Fibroblast of pulmonary artery (primary cell): ENCODE results near the gene LLGL2.
"Not testable (repeated sequence)": the region's sequence is repeated elsewhere in the genome, so short reads cannot be mapped to it uniquely, and the experiment has no call there.

ENCODE experiments used
- DNase-seq: peaks from one replicate; pipeline ENCODE4 v3.0.0-alpha.2; 2010; ENCODE audit warnings: low read depth
- H3K4me3 ChIP-seq: replicated peaks from 2 replicates; pipeline ENCODE4 v1.5.1; 2011; ENCODE audit warnings: low read depth, mild to moderate bottlenecking, control low read depth, low read length, moderate library complexity
- TF ChIP-seq, protein P1 (sequence below): IDR thresholded peaks from 2 replicates; pipeline ENCODE4 v1.5.1; 2011; ENCODE audit warnings: mild to moderate bottlenecking, control low read depth, low read length, inconsistent platforms; ENCODE audit errors: missing control alignments

Gene LLGL2

DNA sequence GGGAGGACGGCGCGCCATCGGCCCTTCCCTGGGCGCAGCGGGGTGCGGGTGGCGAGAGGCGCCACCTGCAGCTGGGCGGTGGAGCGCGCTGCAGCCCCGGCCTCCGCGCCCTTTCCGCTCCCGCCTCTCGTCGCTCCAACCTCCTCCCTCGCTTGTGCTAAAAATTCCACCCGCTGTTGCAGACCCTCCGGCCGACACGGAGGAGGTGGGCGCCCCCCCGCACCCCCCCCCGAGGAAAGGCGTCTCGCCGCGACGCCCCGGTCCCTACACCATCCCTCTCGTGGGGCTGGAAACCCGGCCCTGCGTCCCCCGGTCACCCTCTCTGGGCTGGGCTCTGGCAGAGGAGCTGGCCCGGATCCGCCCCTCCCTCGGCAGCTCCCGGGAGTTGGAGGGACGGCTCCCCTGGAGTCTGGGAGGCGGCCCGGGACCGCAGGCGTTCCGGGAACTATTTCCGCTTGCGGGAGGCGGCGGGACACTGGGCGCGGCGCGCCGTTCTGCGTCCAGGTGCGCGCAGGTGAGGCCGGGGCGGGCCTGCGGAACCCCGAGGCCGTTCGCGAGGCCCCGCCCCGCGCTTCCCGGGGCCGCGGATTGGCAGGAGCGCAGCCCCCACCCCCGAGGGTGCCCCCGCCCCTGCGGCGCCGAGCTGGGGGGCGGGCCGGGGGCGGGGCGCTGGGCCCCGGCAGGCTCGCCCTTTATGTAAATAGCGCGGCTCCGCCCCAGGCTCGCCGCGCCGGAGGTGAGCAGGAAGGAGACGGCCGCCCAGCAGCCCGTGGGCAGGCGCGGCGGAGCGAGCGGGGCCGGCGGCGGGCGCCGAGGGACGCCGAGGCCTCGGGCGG is at the start of gene LLGL2:
Gene LLGL2 (plus strand): TSS at position 728 of the 836 bp plus-strand sequence. CDS start 17,730 bp downstream, outside the sequence.
- H3K4me3 ChIP-seq, result peak within 1 kb of the TSS; percentile 51
- peak; percentile 38 for DNase-seq
- TF ChIP-seq, protein P1, sequence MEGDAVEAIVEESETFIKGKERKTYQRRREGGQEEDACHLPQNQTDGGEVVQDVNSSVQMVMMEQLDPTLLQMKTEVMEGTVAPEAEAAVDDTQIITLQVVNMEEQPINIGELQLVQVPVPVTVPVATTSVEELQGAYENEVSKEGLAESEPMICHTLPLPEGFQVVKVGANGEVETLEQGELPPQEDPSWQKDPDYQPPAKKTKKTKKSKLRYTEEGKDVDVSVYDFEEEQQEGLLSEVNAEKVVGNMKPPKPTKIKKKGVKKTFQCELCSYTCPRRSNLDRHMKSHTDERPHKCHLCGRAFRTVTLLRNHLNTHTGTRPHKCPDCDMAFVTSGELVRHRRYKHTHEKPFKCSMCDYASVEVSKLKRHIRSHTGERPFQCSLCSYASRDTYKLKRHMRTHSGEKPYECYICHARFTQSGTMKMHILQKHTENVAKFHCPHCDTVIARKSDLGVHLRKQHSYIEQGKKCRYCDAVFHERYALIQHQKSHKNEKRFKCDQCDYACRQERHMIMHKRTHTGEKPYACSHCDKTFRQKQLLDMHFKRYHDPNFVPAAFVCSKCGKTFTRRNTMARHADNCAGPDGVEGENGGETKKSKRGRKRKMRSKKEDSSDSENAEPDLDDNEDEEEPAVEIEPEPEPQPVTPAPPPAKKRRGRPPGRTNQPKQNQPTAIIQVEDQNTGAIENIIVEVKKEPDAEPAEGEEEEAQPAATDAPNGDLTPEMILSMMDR, result no peak

GRCh38 chr17:75475851-75476250 is 49.6 kb upstream of the LLGL2 start:
- H3K4me3 ChIP-seq, result no peak overlapping the region
- peak; percentile 47 for DNase-seq
- TF ChIP-seq, protein P1, result no peak

DNA sequence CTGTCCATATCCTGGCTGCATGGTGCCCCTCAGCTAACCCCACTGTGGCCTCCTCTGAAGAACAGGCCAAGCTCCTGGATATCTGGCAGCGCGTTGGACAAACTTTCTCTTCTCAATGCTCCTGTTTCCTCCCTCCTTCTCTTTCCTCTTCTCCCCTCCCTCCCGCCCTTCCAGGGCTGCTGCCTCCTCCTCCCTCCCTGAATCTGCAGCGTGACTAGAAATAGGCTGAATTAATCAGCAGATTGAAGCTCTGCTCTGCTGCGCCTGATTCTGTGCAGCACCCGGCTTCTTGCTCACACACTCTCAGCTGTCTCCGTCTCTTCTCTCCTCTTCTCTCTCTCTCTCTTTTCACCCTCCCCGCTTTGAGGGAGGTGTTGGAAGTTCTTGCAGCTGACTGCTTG is 49.2 kb upstream of the LLGL2 start:
- DNase-seq, result peak; percentile 50
- H3K4me3 ChIP-seq, result no peak overlapping the region
- TF ChIP-seq, protein P1, result no peak

- TF ChIP-seq, protein P1, result no peak
- no peak for DNase-seq
- no peak overlapping the region for H3K4me3 ChIP-seq
Measured at GRCh38 chr17:75476752-75477489, 48.6 kb upstream of the LLGL2 start.

- not testable (repeated sequence) for DNase-seq
Measured at GRCh38 chr17:75477490-75477862, 48.0 kb upstream of the LLGL2 start.

GRCh38 chr17:75478508-75478907 is 47.0 kb upstream of the LLGL2 start:
- DNase-seq, result no peak
- TF ChIP-seq, protein P1, result no peak
- no peak overlapping the region for H3K4me3 ChIP-seq

More at GRCh38 chr17:75477490-75477862, 48.0 kb upstream of the LLGL2 start:
- not testable (repeated sequence) for H3K4me3 ChIP-seq

DNA sequence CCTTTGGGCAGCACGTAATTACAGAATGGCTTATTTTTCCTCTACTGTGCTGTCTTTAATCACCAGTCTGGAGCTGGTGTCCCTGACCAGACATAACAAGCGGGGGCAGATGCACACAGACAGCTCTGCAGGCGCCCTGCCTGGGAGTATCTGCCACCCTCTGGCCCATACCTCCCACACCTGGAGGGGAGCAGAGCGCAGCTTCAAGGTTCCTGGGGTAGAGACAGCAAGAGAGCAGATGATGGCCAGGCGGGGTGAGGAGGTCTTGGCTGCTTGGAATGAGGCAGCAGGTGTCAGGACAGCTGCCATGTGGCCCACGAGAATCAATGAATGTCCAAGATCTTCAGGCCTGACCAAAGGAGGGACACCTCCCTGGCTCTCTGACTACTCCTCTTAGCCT is 45.2 kb upstream of the LLGL2 start:
- H3K4me3 ChIP-seq, result no peak overlapping the region
- TF ChIP-seq, protein P1, result no peak
- DNase-seq, result no peak
